Lower leg skin (tissue), 4 donors: ENCODE measurements around the gene RELL1. TPM values are rescaled to one million over a fixed set of nuclear protein-coding genes. Genes with fewer than 3 reads are reported as not detected.

Experiments
- DNase-seq, 2 donors: peaks; one replicate each; pipeline ENCODE4 v3.0.0-alpha.2; 2019; ENCODE audit warnings: low spot score in 2 of 2
- H3K4me3 ChIP-seq: fragments of 200-600 bp; sonication (generic); 2 replicates; pipeline ENCODE4 v1.5.1; 2017; ENCODE audit warnings: mild to moderate bottlenecking, low read depth; ENCODE audit not compliant: poor library complexity, severe bottlenecking
- CTCF ChIP-seq, 3 donors: fragments of 450-650 bp; IDR thresholded peaks; one replicate each; pipeline ENCODE4 v1.5.1; 2016; ENCODE audit warnings: antibody characterized with exemption in 3 of 3, mild to moderate bottlenecking in 3 of 3, moderate library complexity in 2 of 3
- POLR2A ChIP-seq, 2 donors: fragments of 450-650 bp; IDR thresholded peaks; one replicate each; pipeline ENCODE4 v1.6.1; 2016 to 2017; ENCODE audit warnings: antibody characterized with exemption in 2 of 2, mild to moderate bottlenecking in 1 of 2, moderate library complexity in 1 of 2
- WGBS, 2 donors: methylation state at CpG; one replicate each; pipeline ENCODE4 v1.1.5; 2018; 5-methylcytosine and 5-hydroxymethylcytosine counted together
- intact Hi-C: fragments of 100-400 bp; cut with DNase I; formaldehyde crosslinking; loops from one replicate; pipeline ENCODE4 v1.15.0; 2023; ENCODE audit warnings: low total_unique reads
- total RNA-seq, 4 donors: library from RNA; depleted of rRNA; stranded (reverse); fragments of >200 nt; gene quantifications; one replicate each; pipeline ENCODE4 v1.1.0, GENCODE V29; 2016

The RELL1 gene
- total RNA-seq, 4 donors from 2014 or later = 66.5 to 78.6 (median 73.7) TPM

- peak overlapping the region; percentile 74 for H3K4me3 ChIP-seq
- intact Hi-C loops = no loop called here
- no peak for TF ChIP-seq CTCF (IDR thresholded peaks at IDR 0.05)
- TF ChIP-seq POLR2A (IDR thresholded peaks at IDR 0.05) = no peak
- DNase-seq = no peak
- 0 to 1% methylated on average over 16 of the region's 16 CpGs for WGBS, 2 donors
Observed at GRCh38 chr4:37685161-37685822, 884 bp downstream of the RELL1 start.

- no peak for TF ChIP-seq CTCF (IDR thresholded peaks at IDR 0.05)
- no peak for TF ChIP-seq POLR2A (IDR thresholded peaks at IDR 0.05)
- DNase-seq = no peak
- intact Hi-C loops = no loop called here
- 88 to 94% methylated on average over 2 of the region's 2 CpGs for WGBS, 2 donors
- H3K4me3 ChIP-seq = no peak overlapping the region
Observed at GRCh38 chr4:37684154-37684553, 2.0 kb downstream of the RELL1 start.

GRCh38 chr4:37682701-37683401 is 3.3 kb downstream of the RELL1 start:
- intact Hi-C loops = no loop called here
- DNase-seq = no peak
- TF ChIP-seq POLR2A (IDR thresholded peaks at IDR 0.05) (no peak), CTCF (IDR thresholded peaks at IDR 0.05) (no peak)
- WGBS, 2 donors = 46 to 47% methylated on average over 7 of the region's 7 CpGs
- no peak overlapping the region for H3K4me3 ChIP-seq

GRCh38 chr4:37680089-37680488 is 6.1 kb downstream of the RELL1 start:
- no peak for TF ChIP-seq CTCF (IDR thresholded peaks at IDR 0.05)
- no peak for TF ChIP-seq POLR2A (IDR thresholded peaks at IDR 0.05)
- 94 to 97% methylated on average over 1 of the region's 1 CpG for WGBS, 2 donors
- no peak for DNase-seq
- intact Hi-C loops = no loop called here
- no peak overlapping the region for H3K4me3 ChIP-seq

- DNase-seq = no peak
- TF ChIP-seq CTCF (IDR thresholded peaks at IDR 0.05) = no peak
- TF ChIP-seq POLR2A (IDR thresholded peaks at IDR 0.05) = no peak
- WGBS, 2 donors = 89 to 91% methylated on average over 2 of the region's 2 CpGs
- H3K4me3 ChIP-seq = no peak overlapping the region
- intact Hi-C loops = no loop called here
Observed at GRCh38 chr4:37679301-37679700, 6.9 kb downstream of the RELL1 start.
